Mononuclear cell (primary cell): ENCODE measurements around the gene SYNDIG1L. TPM values are rescaled to one million over a fixed set of nuclear protein-coding genes. Genes with fewer than 3 reads are reported as not detected.

Experiments used
- H3K27me3 ChIP-seq: 2 replicates; pipeline ENCODE4 v1.6.0; 2011; ENCODE audit warnings: low read length, control low read depth; ENCODE audit not compliant: insufficient read depth
- H3K4me1 ChIP-seq: 2 replicates; pipeline ENCODE4 v1.5.1; 2011; ENCODE audit warnings: mild to moderate bottlenecking, low read length, control low read depth; ENCODE audit not compliant: insufficient read depth
- H3K4me3 ChIP-seq: 2 replicates; pipeline ENCODE4 v1.5.1; 2011; ENCODE audit warnings: mild to moderate bottlenecking, low read length, moderate library complexity
- H3K9me3 ChIP-seq: 2 replicates; pipeline ENCODE4 v1.5.1; 2011; ENCODE audit warnings: low read depth, mild to moderate bottlenecking, control low read depth, low read length
- total RNA-seq: library from RNA; depleted of rRNA; stranded (reverse); fragments of >200 nt; gene quantifications from one replicate; pipeline ENCODE4 v1.2.3, GENCODE V29; 2012

Gene SYNDIG1L
- total RNA-seq, 1 donor: not detected

DNA sequence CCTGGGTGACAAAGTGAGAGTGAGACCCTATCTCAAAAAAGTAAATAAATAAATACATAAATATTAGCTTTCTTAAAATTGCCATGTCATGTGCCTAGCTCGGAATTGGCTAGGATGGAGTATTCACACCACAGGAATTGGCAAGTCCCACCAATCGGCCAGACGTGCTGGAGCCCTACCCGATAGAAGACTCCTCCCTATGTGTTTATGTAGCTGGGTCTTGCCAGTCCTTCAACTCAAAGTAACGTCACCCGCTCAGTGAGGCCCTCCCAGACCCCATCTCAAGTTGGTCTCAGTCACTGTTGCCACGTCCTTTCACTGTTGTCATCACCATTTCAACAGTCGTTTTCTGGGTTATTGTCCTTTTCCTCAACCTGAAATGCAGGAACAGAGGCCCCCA is 57.6 kb downstream of the SYNDIG1L start:
- Histone ChIP-seq H3K4me3 (no peak overlapping the region), H3K27me3 (no peaks in the 10 kb centered on the region), H3K9me3 (no peaks in the 10 kb centered on the region), H3K4me1 (no peaks in the 10 kb centered on the region)

DNA sequence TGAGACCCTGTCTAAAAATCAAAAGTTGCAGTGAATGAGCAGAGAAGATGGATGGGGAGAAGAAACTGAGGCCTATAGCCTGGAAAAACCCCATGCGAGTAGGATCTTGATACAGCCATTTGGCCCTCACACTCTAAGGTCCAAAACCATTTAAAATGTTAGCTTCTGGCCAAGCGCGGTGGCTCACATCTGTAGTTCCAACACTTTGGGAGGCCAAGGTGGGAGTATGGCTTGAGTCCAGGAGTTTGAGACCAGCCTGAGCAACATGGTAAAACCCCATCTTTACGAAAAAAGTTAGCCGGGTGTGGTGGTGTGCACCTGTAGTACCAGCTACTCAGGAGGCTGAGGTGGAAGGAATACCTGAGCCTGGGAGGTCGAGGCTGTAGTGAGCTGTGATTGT is 58.0 kb downstream of the SYNDIG1L start:
- Histone ChIP-seq H3K27me3 (no peaks in the 10 kb centered on the region), H3K9me3 (no peaks in the 10 kb centered on the region), H3K4me3 (no peak overlapping the region), H3K4me1 (no peaks in the 10 kb centered on the region)

DNA sequence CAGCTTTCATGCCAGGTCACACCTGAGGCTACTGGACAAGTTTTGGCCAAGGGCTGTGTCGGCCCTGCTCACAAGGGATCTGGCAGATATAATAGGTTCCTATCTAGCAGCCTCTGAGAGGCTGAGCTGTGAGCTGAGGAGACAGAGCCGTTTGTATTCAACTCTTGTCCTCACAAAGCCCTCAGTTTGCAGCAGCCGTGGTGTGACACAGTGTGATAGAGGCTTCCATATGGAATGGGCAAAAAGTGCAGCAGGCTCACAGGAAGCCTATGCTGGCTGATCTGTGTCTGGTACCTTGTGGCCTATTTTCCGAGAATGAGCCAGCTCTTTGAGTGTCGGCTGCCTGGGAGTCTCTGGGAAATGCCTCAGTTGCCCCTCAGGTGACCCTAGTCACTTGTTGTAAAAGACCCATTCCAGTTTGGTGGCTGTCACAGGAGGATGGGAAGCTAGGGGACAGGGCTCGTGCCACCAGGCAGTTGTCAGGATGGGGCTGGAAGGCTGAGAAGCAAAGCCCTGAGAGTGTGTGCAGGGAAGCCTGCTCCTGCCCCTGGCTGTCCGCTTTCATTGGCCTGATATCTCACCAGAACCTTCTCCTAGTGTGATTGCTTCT is 61.6 kb downstream of the SYNDIG1L start:
- peaks cover 4% of the 10 kb centered on the region for H3K4me1 ChIP-seq
- H3K27me3 ChIP-seq: peaks cover 4% of the 10 kb centered on the region
- no peaks in the 10 kb centered on the region for H3K9me3 ChIP-seq
- no peak overlapping the region for H3K4me3 ChIP-seq

DNA sequence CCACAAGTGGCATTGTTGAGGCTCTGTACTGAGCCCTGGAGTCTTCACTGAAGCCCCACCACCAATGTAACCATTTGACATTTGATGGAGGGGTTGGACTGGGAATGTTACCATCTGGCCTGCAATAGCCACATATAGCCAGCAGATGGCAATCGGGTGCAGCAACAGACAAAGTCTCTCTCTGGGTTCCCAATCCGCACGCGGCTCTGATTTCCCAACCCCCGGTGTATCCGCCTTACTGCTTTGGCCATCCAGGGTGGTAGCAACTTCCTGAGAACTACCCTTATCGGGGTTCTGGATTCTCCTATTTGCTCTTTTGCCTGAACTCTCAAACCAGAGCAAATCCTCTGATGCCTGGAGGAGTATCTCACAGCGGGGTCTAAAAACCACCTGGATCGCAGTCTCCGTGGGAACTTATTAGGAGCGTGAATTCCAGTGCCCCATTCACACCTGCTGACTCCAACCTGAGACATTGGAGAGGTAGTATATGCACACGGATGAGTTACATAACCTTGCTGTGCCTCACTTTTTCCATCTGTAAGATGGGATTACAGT is 63.6 kb downstream of the SYNDIG1L start:
- H3K9me3 ChIP-seq: no peaks in the 10 kb centered on the region

DNA sequence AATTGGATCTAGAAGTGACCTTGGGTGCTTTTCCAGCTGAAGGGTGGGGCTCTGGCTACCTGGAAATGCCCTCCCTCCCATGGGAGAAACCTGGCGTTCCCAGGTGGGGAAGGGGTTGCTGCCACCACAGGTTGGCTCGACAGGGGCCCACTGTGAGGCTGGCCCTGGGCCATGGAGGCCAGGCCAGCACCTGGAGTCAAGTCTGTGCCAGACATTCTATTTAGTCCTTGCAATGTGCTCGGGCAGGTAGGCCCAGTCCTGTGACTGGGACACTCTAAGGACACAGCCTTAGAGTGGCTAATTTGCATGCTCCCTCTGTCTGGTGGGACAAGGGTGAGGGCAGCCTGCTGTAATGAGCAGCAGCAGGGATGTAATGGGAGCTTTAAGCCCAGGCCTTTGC is 65.8 kb downstream of the SYNDIG1L start:
- Histone ChIP-seq H3K4me1 (peaks cover 4% of the 10 kb centered on the region), H3K27me3 (peaks cover 4% of the 10 kb centered on the region), H3K9me3 (no peaks in the 10 kb centered on the region), H3K4me3 (no peak overlapping the region)

More for the DNA sequence above, 63.6 kb downstream of the SYNDIG1L start:
- peaks cover 4% of the 10 kb centered on the region for H3K4me1 ChIP-seq
- no peak overlapping the region for H3K4me3 ChIP-seq
- peaks cover 4% of the 10 kb centered on the region for H3K27me3 ChIP-seq

DNA sequence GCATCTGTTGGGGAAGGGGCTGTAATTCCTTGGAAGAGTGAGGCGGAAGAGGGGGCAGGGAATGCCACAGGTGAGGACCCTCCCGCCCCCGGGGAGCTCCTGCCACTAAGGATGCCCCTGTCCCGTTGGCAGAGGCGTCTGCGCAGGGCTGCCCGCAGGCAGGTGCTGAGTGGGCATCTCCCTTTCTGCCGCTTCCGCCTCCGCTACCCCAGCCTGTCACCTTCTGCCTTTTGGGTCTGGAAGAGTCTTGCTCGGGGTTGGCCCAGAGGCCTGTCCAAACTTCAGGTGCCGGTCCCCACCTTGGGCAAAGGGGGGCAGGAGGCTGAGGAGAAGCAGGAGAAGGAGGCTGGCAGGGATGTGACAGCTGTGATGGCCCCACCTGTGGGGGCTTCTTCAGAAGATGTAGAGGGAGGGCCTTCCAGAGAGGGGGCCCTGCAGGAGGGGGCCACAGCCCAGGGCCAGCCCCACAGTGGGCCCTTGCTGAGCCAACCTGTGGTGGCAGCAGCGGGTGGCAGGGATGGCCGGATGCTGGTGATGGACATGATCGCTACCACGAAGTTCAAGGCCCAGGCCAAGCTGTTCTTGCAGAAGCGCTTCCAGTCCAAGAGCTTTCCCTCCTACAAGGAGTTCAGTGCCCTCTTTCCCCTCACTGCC is 67.7 kb downstream of the SYNDIG1L start:
- Histone ChIP-seq H3K27me3 (peaks cover 4% of the 10 kb centered on the region), H3K4me1 (peaks cover 4% of the 10 kb centered on the region), H3K9me3 (no peaks in the 10 kb centered on the region), H3K4me3 (no peak overlapping the region)

DNA sequence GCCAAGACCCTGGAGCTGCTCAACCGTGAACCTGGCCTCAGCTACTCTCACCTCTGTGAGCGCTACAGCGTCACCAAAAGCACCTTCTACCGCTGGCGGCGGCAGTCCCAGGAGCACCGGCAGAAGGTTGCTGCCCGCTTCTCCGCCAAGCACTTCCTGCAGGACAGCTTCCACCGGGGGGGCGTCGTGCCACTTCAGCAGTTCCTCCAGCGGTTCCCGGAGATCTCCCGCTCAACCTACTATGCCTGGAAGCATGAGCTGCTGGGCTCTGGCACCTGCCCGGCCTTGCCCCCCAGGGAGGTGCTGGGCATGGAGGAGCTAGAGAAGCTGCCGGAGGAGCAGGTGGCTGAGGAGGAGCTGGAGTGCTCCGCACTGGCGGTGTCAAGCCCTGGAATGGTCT is 68.4 kb downstream of the SYNDIG1L start:
- no peaks in the 10 kb centered on the region for H3K9me3 ChIP-seq
- H3K27me3 ChIP-seq: peaks cover 2% of the 10 kb centered on the region
- no peak overlapping the region for H3K4me3 ChIP-seq
- H3K4me1 ChIP-seq: peaks cover 3% of the 10 kb centered on the region

DNA sequence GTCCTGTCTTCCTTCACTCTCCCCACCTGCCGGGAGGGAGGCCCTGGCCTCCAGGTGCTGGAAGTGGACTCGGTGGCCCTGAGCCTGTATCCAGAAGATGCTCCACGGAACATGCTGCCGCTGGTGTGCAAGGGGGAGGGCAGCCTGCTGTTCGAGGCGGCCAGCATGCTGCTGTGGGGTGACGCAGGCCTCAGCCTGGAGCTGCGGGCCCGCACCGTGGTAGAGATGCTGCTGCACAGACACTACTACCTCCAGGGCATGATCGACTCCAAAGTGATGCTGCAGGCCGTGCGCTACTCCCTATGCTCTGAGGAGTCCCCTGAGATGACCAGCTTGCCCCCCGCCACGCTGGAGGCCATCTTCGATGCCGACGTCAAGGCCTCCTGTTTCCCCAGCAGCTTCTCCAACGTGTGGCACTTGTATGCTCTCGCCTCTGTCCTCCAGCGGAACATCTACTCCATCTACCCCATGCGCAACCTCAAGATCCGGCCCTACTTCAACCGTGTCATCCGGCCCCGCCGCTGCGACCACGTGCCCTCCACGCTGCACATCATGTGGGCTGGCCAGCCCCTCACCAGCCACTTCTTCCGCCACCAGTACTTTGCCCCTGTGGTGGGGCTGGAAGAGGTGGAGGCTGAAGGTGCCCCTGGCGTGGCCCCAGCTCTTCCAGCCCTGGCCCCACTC is 69.0 kb downstream of the SYNDIG1L start:
- no peaks in the 10 kb centered on the region for H3K27me3 ChIP-seq
- no peaks in the 10 kb centered on the region for H3K9me3 ChIP-seq
- H3K4me3 ChIP-seq: no peak overlapping the region
- H3K4me1 ChIP-seq: no peaks in the 10 kb centered on the region

Other genes with a start within 250 kb of the SYNDIG1L start
- not detected for gene VSX2, start 186.8 kb downstream of the SYNDIG1L start, total RNA-seq
- gene ABCD4, start 123.3 kb downstream of the SYNDIG1L start, total RNA-seq: 32.6 TPM
- gene VRTN, start 77.7 kb downstream of the SYNDIG1L start, total RNA-seq: not detected
- 166 TPM for gene NPC2, start 67.1 kb upstream of the SYNDIG1L start, total RNA-seq
- gene ISCA2, start 67.6 kb upstream of the SYNDIG1L start, total RNA-seq: 17.1 TPM
- 0.42 TPM for gene LTBP2, start 186.0 kb upstream of the SYNDIG1L start, total RNA-seq